Sigmoid colon (tissue), 4 donors: ENCODE results near the gene ATP5PO.

Source experiments
- EP300 ChIP-seq, 4 donors: sonication (generic); formaldehyde crosslinking; IDR thresholded peaks; one replicate each; pipeline ENCODE4 v1.6.1; 2017; ENCODE audit warnings: antibody characterized with exemption in 4 of 4
- POLR2A ChIP-seq, 2 donors: fragments of 450-650 bp; IDR thresholded peaks; one replicate each; pipeline ENCODE4 v1.6.1; 2016; ENCODE audit warnings: antibody characterized with exemption in 2 of 2, mild to moderate bottlenecking in 2 of 2, moderate library complexity in 2 of 2
- POLR2AphosphoS5 ChIP-seq, 4 donors: sonication (generic); formaldehyde crosslinking; IDR thresholded peaks; one replicate each; pipeline ENCODE4 v1.6.1; 2017; ENCODE audit warnings: antibody characterized with exemption in 4 of 4
- TF ChIP-seq, protein P1 (sequence below), 4 experiments: fragments of 450-650 bp in 3 of 4; fragments of 200-600 bp in 1 of 4; IDR thresholded peaks; one replicate each; pipeline ENCODE4 v1.5.1; 2016 to 2019; ENCODE audit warnings: antibody characterized with exemption in 4 of 4, mild to moderate bottlenecking in 3 of 4, moderate library complexity in 2 of 4

DNA sequence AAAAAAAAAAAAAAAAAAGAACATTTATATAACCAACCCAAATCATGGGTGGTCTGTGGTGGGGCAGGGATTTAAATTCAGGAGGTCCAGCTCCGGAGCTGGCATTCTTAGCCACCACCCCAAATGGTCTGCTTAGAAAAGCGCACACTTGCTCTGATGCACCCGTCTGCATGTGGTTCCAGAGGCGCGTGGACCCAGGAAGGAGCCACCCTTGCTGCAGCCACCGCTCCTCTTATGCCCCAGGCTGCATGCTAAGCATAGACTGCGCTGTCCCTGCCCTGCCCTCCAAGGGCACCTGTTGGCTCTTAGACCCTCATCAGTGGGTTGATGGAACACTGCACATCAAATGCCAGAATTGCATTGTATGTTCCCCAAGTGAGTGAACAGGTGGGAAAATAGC lies 41.4 kb downstream of the ATP5PO start:
- TF ChIP-seq POLR2A (IDR thresholded peaks at IDR 0.05) (no peak), EP300 (IDR thresholded peaks at IDR 0.05) (no peak), POLR2AphosphoS5 (IDR thresholded peaks at IDR 0.05) (no peak)
- TF ChIP-seq, protein P1, sequence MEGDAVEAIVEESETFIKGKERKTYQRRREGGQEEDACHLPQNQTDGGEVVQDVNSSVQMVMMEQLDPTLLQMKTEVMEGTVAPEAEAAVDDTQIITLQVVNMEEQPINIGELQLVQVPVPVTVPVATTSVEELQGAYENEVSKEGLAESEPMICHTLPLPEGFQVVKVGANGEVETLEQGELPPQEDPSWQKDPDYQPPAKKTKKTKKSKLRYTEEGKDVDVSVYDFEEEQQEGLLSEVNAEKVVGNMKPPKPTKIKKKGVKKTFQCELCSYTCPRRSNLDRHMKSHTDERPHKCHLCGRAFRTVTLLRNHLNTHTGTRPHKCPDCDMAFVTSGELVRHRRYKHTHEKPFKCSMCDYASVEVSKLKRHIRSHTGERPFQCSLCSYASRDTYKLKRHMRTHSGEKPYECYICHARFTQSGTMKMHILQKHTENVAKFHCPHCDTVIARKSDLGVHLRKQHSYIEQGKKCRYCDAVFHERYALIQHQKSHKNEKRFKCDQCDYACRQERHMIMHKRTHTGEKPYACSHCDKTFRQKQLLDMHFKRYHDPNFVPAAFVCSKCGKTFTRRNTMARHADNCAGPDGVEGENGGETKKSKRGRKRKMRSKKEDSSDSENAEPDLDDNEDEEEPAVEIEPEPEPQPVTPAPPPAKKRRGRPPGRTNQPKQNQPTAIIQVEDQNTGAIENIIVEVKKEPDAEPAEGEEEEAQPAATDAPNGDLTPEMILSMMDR (IDR thresholded peaks at IDR 0.05) = no peak
